Spinal cord (tissue), 10 donors: ENCODE measurements around the gene FUS. TPM values are rescaled to one million over a fixed set of nuclear protein-coding genes. Genes with fewer than 3 reads are reported as not detected.
"Not testable (repeated sequence)": the region's sequence is repeated elsewhere in the genome, so short reads cannot be mapped to it uniquely, and the experiment has no call there.

Experiments used
- DNase-seq, 6 donors: peaks; one replicate each; pipeline versions ENCODE4 v3.0.0 to v3.0.0-alpha.2; 2013 to 2015; ENCODE audit warnings: low spot score in 6 of 6, low read depth in 4 of 6
- H3K27ac ChIP-seq: one replicate; pipeline ENCODE4 v1.5.1; 2013; ENCODE audit warnings: low read depth, low read length, control low read depth
- H3K27me3 ChIP-seq: one replicate; pipeline ENCODE4 v1.6.1; 2013; ENCODE audit warnings: low read length; ENCODE audit not compliant: control insufficient read depth, insufficient read depth
- H3K36me3 ChIP-seq: one replicate; pipeline ENCODE4 v1.6.1; 2013; ENCODE audit warnings: low read length; ENCODE audit not compliant: control insufficient read depth, insufficient read depth
- H3K4me1 ChIP-seq: one replicate; pipeline ENCODE4 v1.6.1; 2013; ENCODE audit warnings: low read length; ENCODE audit not compliant: control insufficient read depth, insufficient read depth
- H3K4me3 ChIP-seq: one replicate; pipeline ENCODE4 v1.5.1; 2013; ENCODE audit warnings: low read depth, low read length, control low read depth
- H3K9me3 ChIP-seq: one replicate; pipeline ENCODE4 v1.6.1; 2013; ENCODE audit warnings: low read length; ENCODE audit not compliant: control insufficient read depth, insufficient read depth
- WGBS: methylation state at CpG from one replicate; pipeline ENCODE4 v1.1.5; 2013; ENCODE audit warnings: missing lambda C conversion rate; ENCODE audit not compliant: insufficient coverage; 5-methylcytosine and 5-hydroxymethylcytosine counted together
- polyA plus RNA-seq, 2 donors: library from polyadenylated mRNA; unstranded; fragments of 120-200 nt; gene quantifications; one replicate each; pipeline ENCODE4 v1.2.1, GENCODE V29; 2013; ENCODE audit not compliant: insufficient read length in 2 of 2
- total RNA-seq, 2 donors: library from RNA; depleted of rRNA in 1 of 2; stranded (reverse); fragments of 120-200 nt in 1 of 2; fragments of >200 nt in 1 of 2; gene quantifications; one replicate each; pipeline versions ENCODE4 v1.2.3 to v1.2.4, GENCODE V29; 2013 to 2014
- donor health status: healthy.

The FUS gene
- total and polyA plus RNA-seq, 4 donors, result 49.9 to 673 (median 307) TPM

GRCh38 chr16:31190818-31191444, 11.0 kb downstream of the FUS start:
- Histone ChIP-seq H3K9me3 (no peaks in the 10 kb centered on the region), H3K27me3 (no peaks in the 10 kb centered on the region), H3K4me1 (no peaks in the 10 kb centered on the region), H3K4me3 (no peak overlapping the region), H3K36me3 (peaks cover 75% of the 10 kb centered on the region), H3K27ac (no peak overlapping the region)
- WGBS, result 97% methylated on average over 17 of the region's 17 CpGs
- no peak for DNase-seq

- H3K36me3 ChIP-seq, result peaks cover 76% of the 10 kb centered on the region
- WGBS, result 100% methylated on average over 3 of the region's 5 CpGs
Measured at GRCh38 chr16:31191697-31192428, 11.9 kb downstream of the FUS start.

DNA sequence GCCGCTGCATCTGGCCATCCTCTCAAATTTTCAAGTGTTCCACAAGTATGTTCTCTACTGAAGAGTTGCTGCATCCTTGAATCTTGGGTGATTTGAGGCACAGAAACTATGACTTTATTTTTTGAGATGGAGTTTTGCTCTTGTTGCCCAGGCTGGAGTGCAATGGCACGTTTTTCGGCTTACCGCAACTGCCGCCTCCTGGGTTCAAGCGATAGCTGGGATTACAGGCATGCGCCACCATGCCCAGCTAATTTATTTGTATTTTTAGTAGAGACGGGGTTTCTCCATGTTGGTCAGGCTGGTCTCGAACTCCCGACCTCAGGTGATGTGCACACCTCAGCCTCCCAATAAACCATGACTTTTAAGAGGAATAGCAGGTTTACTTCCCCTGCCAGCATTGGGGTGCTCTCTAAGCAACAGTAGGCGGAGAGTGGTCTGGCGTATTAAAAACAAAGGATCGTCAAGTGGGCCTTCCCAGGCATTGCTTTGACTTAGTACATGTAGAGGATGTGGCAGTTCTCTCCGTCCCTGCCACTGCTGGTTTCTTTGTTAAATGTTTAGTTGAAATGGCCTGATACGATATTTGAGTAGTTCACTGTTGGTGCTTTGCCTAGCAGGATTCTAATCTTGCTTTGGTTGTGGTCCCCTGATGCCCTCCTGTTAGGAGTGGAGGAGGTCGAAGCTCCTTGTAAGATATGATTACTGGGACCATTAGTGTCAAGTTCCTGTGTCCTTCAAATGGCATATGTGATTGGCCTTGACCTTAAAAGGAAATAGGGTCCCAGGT, 13.1 kb downstream of the FUS start:
- Histone ChIP-seq H3K27ac (no peak overlapping the region), H3K27me3 (no peaks in the 10 kb centered on the region), H3K4me1 (no peaks in the 10 kb centered on the region), H3K4me3 (no peak overlapping the region), H3K9me3 (no peaks in the 10 kb centered on the region), H3K36me3 (peaks cover 77% of the 10 kb centered on the region)
- 92% methylated on average over 11 of the region's 16 CpGs for WGBS
- DNase-seq, result no peak

More at GRCh38 chr16:31191697-31192428, 11.9 kb downstream of the FUS start:
- Histone ChIP-seq H3K27ac (no peak overlapping the region), H3K9me3 (no peaks in the 10 kb centered on the region), H3K27me3 (no peaks in the 10 kb centered on the region), H3K4me1 (no peaks in the 10 kb centered on the region), H3K4me3 (no peak overlapping the region)
- no peak for DNase-seq

GRCh38 chr16:31193874-31194273, 13.9 kb downstream of the FUS start:
- DNase-seq, result no peak
- H3K27me3 ChIP-seq, result no peaks in the 10 kb centered on the region
- H3K4me3 ChIP-seq, result no peak overlapping the region
- no peaks in the 10 kb centered on the region for H3K4me1 ChIP-seq
- H3K9me3 ChIP-seq, result no peaks in the 10 kb centered on the region
- WGBS, result no CpG with 5 or more reads among the region's 2 CpGs
- peaks cover 74% of the 10 kb centered on the region for H3K36me3 ChIP-seq
- no peak overlapping the region for H3K27ac ChIP-seq

- peaks cover 72% of the 10 kb centered on the region for H3K36me3 ChIP-seq
- 87% methylated on average over 4 of the region's 7 CpGs for WGBS
- H3K4me1 ChIP-seq, result no peaks in the 10 kb centered on the region
- H3K27ac ChIP-seq, result no peak overlapping the region
- H3K4me3 ChIP-seq, result no peak overlapping the region
- no peaks in the 10 kb centered on the region for H3K9me3 ChIP-seq
- H3K27me3 ChIP-seq, result no peaks in the 10 kb centered on the region
- DNase-seq, result no peak
Measured at GRCh38 chr16:31194898-31195297, 15.0 kb downstream of the FUS start.

GRCh38 chr16:31195861-31196260, 15.9 kb downstream of the FUS start:
- H3K4me1 ChIP-seq, H3K27me3 ChIP-seq, H3K4me3 ChIP-seq, DNase-seq, H3K27ac ChIP-seq, H3K9me3 ChIP-seq: not testable (repeated sequence)
- peaks cover 67% of the 10 kb centered on the region for H3K36me3 ChIP-seq
- WGBS, result 95% methylated on average over 11 of the region's 11 CpGs

DNA sequence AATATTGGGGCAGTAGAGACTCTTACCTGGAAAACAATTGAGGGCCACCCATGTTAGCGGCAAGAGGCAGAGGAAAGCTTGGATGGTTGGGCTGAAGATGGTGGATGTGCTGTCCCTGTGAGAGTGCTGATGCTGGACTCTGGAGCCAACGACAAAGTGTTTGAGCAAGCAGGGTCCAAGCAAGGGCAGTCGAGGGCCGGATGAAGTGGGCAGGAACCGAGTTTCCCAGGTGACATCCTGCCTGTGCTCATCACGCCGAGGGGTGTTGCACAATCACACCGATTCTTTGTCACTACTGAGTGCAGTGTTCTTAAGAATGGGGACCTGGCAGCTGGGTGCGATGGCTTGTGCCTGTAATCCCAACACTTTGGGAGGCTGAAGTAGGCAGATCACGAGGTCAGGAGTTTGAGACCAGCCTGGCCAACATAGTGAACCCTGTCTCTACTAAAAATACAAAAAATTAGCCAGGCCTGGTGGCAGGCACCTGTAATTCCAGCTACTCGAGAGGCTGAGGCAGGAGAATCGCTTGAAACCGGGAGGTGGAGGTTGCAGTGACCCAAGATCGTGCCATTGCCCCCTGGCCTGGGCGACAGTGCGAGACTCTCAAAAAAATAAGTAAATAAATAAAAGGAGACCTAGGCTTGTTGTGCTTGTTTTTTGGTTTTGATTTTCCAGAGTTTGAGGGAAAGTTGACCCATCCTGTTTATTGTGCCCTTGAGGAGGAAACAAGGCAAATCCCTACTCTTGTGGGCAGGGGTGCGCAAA, 16.6 kb downstream of the FUS start:
- peaks cover 64% of the 10 kb centered on the region for H3K36me3 ChIP-seq
- DNase-seq, result no peak

DNA sequence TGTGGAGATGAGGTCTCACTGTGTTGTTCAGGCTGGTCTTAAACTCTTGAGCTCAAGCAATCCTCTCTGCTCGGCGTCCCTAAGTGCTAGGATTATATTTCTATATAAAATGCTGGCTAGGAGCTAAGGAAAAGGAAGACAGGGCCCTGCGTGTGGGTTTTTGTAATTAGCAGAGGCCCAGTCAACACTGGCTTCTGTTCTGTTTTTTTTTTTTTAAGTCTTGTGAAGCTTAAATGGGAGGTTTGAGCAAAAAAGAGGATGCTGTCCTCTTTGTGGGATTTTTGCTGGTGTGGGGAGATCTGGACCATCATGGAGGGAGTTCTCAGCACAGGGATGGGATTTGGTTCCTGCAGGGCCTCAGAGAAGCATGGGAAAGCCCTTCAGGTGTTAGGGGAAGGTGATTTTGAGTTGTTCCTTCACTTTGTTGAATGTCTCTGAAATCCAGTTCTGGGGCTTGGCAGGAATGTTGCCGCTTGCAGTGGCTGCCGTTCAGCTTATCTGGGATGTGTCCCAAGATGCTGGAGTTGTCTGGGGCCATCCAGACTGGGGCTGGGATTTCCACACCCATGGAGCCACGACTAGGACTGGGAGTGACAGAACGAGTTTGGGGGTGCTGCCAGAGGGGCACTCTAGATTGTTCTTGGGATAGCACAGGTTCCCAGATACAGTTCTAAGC, 18.4 kb downstream of the FUS start:
- H3K9me3 ChIP-seq, result no peaks in the 10 kb centered on the region
- H3K36me3 ChIP-seq, result peaks cover 52% of the 10 kb centered on the region
- H3K27me3 ChIP-seq, result peaks cover 15% of the 10 kb centered on the region
- no peak for DNase-seq
- H3K4me1 ChIP-seq, result peaks cover 17% of the 10 kb centered on the region
- no peak overlapping the region for H3K27ac ChIP-seq
- 84% methylated on average over 7 of the region's 7 CpGs for WGBS
- H3K4me3 ChIP-seq, result no peak overlapping the region

More for the DNA sequence above, 16.6 kb downstream of the FUS start:
- Histone ChIP-seq H3K4me3 (no peak overlapping the region), H3K27me3 (peaks cover 2% of the 10 kb centered on the region), H3K27ac (no peak overlapping the region), H3K9me3 (no peaks in the 10 kb centered on the region), H3K4me1 (peaks cover 2% of the 10 kb centered on the region)
- 94% methylated on average over 15 of the region's 17 CpGs for WGBS
